ENCODE data around the gene HNF1A.
A peak's percentile ranks its signal among the peaks of the same experiment; 100 is the strongest.

GRCh38 chr12:120971299-120972180, 6.8 kb upstream of the HNF1A start:
- TF ChIP-seq CTCF (optimal IDR thresholded peaks at IDR 0.05 in 1 of 3, IDR thresholded peaks at IDR 0.05 in 1 of 3, conservative IDR thresholded peaks at IDR 0.05 in 1 of 3; ENCODE audit: extremely low read depth in 1 of 3, insufficient read depth in 2 of 3, low read length in 3 of 3) (peak; percentile 62 to 86 (median 67)), EZH2 (IDR thresholded peaks at IDR 0.05; ENCODE audit: low read length) (no peak)
